ENCODE data around the gene HDAC2.

Gene HDAC2

DNA sequence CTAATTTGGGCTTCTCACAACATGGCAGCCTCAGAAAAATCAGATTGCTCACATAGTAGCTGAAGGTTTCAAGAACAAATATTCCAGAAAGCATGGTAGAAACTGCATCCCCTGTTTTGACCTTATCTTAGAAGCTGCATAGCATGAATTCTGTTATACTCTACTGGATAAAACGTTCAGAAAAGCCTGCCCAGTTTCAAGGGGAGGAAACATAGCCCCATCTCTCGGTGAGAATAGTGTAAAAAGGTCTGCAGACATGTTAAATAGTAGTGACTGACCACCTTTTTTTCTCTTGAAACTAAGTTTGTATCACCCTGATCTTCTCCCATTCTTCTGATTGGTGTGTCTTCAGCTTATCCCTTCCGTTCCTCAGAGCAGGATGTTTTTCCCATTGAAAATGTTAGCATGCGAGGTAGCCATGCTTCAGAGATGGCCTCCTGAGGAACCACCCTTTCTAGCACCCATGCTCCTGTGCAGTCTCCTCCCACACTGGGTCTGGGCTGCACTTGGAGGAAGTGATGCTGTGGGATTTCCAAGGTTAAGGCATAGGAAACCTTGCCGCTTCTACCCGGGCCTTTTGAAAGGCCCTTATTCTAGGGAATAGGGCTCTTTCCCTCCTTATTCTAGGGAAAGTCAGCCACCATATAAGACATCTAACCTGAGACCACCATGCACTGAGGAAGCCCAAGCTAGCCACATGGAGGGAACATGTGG is 63.7 kb downstream of the HDAC2 start:
- no peak for DNase-seq

DNA sequence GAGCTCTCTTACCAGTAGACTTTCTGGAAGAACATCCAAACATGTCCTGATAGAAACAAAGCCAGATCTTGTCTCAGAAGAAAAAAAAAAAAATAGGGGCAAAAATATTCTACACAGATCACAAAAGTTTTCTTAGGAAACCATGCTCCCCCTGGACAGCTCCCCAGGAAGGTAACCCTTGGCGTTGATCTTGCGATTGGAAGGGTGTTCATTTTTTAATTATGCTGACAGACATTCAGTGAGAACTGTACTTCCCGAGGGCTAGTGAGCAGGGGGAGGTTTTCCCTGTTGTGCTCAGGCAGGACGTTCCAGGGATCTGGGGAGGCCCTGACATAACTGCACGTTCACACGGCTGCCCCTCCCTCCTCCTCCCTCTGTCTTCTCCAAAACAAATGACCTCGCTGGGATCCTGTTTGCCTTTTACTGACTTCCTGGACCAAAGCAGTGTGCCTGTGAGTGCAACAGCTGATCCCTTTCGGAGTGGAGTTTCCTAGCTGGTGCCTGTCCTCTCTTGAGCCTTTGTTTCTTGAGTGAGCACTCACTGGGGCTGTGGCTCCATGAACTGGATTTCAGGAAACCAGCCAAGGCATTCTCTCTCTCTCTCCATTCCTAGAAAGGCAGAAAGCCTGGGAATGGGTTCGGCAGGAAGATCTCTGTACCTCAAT is 67.2 kb downstream of the HDAC2 start:
- DNase-seq = no peak

GRCh38 chr6:113901482-113901881 is 69.5 kb downstream of the HDAC2 start:
- DNase-seq = no peak

GRCh38 chr6:113894712-113895674 is 76.0 kb downstream of the HDAC2 start:
- no peak for DNase-seq

DNA sequence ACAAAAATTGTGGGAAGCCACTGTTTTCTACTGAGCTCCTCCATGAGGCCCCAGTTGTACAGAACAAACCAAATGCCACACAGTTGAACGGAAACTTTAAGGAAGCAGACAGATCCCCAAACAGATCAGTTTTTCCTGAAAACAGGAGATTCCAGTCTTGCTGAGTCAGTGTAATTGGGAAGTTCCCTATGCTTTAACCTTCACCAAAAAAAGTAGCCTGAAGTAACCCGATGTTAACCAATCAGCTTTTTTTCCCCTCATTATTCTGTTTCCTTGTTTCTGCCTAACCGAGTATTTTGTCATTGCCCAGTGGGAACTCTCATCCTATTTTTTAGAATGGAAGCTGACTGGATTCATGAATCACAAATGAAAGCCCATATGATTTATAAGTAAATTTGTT is 77.1 kb downstream of the HDAC2 start:
- DNase-seq = no peak

DNA sequence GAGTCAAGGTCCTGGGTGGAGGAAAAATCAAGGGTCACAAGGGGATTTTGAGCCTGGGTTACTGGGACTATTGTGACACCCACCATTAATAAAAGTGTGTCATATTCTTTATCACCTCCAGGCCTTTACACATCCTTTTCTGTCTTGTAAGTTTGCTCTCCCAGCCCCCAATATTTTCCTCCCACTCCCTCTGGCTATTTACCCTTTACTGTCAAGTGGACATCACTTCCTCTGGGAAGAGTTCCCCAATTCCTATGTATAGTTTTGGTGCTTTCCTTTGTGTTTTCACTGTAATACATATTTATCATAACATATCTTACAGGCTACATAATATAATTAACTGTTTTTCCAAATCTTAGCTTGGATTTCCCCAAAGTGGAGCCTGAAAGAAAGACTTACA is 77.5 kb downstream of the HDAC2 start:
- no peak for DNase-seq

DNA sequence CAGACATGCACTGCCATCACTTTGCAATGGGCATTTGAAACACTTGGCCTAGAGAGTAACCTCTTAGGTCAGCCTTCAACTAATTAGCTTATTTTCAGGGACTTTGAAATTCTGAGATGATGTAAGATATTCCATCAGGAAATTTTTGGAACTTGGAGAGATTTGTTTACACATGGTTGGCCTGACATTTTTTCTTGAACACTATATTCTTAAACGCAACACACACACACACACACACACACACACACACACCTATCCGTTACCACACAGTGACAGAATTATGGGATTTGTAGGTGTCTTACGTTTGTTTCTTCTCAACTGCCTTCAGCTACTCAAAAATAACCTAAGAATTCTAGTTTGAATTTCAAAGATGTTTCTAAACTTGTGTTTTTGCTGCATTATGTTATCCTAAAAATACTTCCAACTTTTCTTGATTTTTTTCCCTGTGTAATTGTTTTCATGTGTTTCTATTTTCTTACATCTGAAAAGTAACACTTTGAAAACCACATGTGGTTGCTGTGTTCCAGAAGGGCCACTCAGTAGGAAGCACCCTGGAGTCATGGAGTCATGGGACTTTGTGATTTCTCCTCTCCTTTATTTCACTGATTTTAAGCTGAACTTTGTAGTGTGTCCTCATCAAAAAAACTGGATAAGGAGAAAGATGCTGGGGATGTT is 81.9 kb downstream of the HDAC2 start:
- no peak for DNase-seq

DNA sequence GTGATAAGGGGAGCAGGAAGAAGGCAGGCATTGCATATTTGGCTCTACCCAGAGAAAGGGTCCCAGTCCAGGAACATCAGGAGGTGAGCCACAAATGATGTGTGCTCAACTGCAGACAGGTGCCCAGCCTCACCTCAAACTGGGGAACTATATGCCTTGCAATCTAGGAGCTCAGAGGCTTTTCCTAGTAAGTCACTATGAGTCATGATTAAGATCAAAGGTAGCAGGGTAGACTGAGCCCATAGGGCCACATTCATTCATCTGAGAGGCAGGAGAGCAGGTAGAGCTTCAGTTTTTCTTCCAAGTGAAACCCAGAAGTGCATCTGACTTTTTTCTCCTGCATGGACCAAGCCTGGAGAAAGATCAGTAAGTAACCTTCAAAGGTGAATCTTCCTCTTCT is 82.5 kb downstream of the HDAC2 start:
- DNase-seq = no peak

GRCh38 chr6:113886512-113886911 is 84.4 kb downstream of the HDAC2 start:
- DNase-seq = no peak

DNA sequence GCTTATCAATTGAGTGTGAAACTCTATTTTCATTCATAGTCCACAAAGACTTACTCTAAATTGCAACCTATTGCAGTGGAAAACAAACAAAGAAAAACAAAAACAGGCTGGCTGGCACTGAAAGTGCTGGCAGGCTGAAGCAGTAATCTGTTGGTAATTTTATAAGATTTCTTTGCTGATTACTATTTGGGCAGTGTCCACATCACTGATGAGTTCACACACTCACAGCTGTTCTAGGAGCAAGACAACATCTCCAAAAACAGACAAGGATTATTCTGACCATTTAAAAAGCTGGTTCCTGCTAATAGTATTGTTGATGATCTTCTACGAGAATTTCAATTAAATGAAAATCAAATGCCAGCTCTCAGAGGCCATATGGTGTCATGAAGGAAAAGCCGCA is 86.9 kb downstream of the HDAC2 start:
- DNase-seq = no peak
